Measurements from ENCODE around the gene PLAGL2. TPM values are rescaled to one million over a fixed set of nuclear protein-coding genes. Genes with fewer than 3 reads are reported as not detected.
A peak's percentile ranks its signal among the peaks of the same experiment; 100 is the strongest.

Gene PLAGL2
- total RNA-seq, 2 donors from 2014 or later, result 14.9 to 18.9 TPM

GRCh38 chr20:32155017-32155981 is 52.2 kb downstream of the PLAGL2 start:
- DNase-seq (no peak), ATAC-seq (peak; percentile 59)
- no peak overlapping the region for H3K27ac Mint-ChIP-seq
- H3K4me3 Mint-ChIP-seq, result no peak overlapping the region
- peaks cover 8% of the 10 kb centered on the region for H3K36me3 Mint-ChIP-seq (ENCODE audit: low read depth)
- H3K27me3 Mint-ChIP-seq, result no peaks in the 10 kb centered on the region
- no peaks in the 10 kb centered on the region for H3K9me3 ChIP-seq (ENCODE audit: control insufficient read depth, low read length, poor library complexity, severe bottlenecking)
- H3K4me1 Mint-ChIP-seq, result peaks cover 7% of the 10 kb centered on the region

DNA sequence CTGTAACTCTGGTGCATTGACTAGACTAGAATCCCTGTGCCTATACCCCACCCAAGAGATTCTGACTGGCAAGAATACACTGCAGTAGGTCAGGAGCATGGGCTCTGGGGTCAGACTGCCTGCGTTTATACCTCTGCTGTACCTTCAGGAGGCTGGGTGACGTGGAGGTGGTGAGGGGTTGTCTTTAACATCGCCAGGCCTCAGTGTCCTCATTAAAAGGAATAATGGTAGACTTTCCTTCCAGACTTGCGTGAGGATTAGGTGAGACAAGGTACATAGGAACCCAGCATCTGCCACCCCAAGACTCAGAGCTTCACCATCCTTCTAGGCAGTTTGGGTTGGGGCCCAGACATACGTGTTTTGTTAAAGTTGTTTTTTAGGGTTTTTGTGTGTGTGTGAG is 53.8 kb downstream of the PLAGL2 start:
- DNase-seq, result no peak
- H3K4me1 Mint-ChIP-seq, result peaks cover 7% of the 10 kb centered on the region
- H3K36me3 Mint-ChIP-seq (ENCODE audit: low read depth), result peaks cover 8% of the 10 kb centered on the region
- H3K27ac Mint-ChIP-seq, result no peak overlapping the region
- ATAC-seq, result no peak
- H3K4me3 Mint-ChIP-seq, result no peak overlapping the region
- no peaks in the 10 kb centered on the region for H3K9me3 ChIP-seq (ENCODE audit: control insufficient read depth, low read length, poor library complexity, severe bottlenecking)
- H3K27me3 Mint-ChIP-seq, result no peaks in the 10 kb centered on the region

DNA sequence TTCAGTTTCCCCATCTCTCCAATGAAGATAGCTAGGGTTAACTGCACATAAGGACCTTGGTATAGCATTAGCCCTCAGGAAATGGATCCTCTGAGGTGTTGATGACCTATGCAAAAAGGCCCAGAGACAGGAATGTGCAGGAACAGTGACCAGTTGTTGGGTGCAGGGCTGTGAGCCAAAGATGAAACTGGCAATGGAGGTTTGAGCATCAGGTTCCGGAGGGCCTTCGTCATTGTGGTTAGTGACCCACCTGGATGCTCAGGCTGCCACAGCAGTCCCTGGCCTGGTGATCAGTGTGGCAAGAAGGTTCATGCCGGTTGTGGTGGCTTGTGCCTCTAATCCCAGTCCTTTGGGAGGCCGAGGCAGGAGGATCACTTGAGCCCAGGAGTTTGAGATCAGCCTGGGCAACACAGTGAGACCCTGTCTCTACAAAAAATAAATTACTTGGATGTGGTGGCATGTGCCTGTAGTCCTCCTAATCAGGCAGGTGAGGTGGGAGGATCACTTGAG is 54.3 kb downstream of the PLAGL2 start:
- H3K36me3 Mint-ChIP-seq (ENCODE audit: low read depth), result peaks cover 8% of the 10 kb centered on the region

GRCh38 chr20:32152421-32153155 is 55.0 kb downstream of the PLAGL2 start:
- H3K4me1 Mint-ChIP-seq, result peaks cover 7% of the 10 kb centered on the region
- ATAC-seq, result no peak
- H3K4me3 Mint-ChIP-seq, result no peak overlapping the region
- peaks cover 8% of the 10 kb centered on the region for H3K36me3 Mint-ChIP-seq (ENCODE audit: low read depth)
- no peaks in the 10 kb centered on the region for H3K27me3 Mint-ChIP-seq
- DNase-seq, result no peak
- H3K27ac Mint-ChIP-seq, result peak overlapping the region; percentile 78
- H3K9me3 ChIP-seq (ENCODE audit: control insufficient read depth, low read length, poor library complexity, severe bottlenecking), result no peaks in the 10 kb centered on the region

More for the DNA sequence above, 54.3 kb downstream of the PLAGL2 start:
- H3K27me3 Mint-ChIP-seq, result no peaks in the 10 kb centered on the region
- DNase-seq (no peak), ATAC-seq (no peak)
- H3K9me3 ChIP-seq (ENCODE audit: control insufficient read depth, low read length, poor library complexity, severe bottlenecking), result no peaks in the 10 kb centered on the region
- H3K27ac Mint-ChIP-seq, result peak overlapping the region; percentile 78
- peaks cover 7% of the 10 kb centered on the region for H3K4me1 Mint-ChIP-seq
- H3K4me3 Mint-ChIP-seq, result no peak overlapping the region

GRCh38 chr20:32150291-32150848 is 57.2 kb downstream of the PLAGL2 start:
- H3K27me3 Mint-ChIP-seq, result no peaks in the 10 kb centered on the region
- DNase-seq (no peak), ATAC-seq (no peak)
- peak overlapping the region; percentile 78 for H3K27ac Mint-ChIP-seq
- no peaks in the 10 kb centered on the region for H3K9me3 ChIP-seq (ENCODE audit: control insufficient read depth, low read length, poor library complexity, severe bottlenecking)
- H3K4me1 Mint-ChIP-seq, result peaks cover 7% of the 10 kb centered on the region
- H3K36me3 Mint-ChIP-seq (ENCODE audit: low read depth), result peaks cover 9% of the 10 kb centered on the region
- no peak overlapping the region for H3K4me3 Mint-ChIP-seq

DNA sequence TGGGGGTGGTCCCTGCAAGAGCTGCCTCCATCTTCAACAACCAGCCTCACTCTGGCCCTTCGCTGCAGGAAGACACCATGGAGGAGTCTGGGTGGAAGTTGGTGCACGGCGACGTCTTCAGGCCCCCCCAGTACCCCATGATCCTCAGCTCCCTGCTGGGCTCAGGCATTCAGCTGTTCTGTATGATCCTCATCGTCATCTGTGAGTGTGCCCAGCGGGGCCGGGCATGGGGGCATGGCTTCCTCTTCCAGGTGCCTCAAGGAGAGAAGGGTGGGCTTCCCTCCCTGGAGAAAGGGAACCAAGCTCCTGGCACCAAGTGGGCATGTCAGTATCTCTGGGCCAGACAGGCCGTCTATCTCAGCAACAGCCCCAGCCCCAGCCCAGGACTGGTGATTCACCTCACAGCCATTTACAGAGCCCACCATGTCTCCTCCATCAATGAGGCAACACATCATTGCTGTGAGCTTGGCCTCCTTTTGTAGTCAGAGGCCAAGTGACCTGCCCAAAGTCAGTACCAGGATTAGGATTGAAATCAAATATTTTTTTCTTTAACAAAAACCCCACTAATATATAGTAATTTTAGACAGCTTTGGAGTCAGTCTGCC is 57.9 kb downstream of the PLAGL2 start:
- Mint-ChIP-seq H3K4me1 (peaks cover 2% of the 10 kb centered on the region), H3K4me3 (no peak overlapping the region), H3K27me3 (no peaks in the 10 kb centered on the region), H3K36me3 (ENCODE audit: low read depth) (peaks cover 8% of the 10 kb centered on the region), H3K27ac (no peak overlapping the region)
- no peak for DNase-seq
- no peak for ATAC-seq
- no peaks in the 10 kb centered on the region for H3K9me3 ChIP-seq (ENCODE audit: control insufficient read depth, low read length, poor library complexity, severe bottlenecking)

DNA sequence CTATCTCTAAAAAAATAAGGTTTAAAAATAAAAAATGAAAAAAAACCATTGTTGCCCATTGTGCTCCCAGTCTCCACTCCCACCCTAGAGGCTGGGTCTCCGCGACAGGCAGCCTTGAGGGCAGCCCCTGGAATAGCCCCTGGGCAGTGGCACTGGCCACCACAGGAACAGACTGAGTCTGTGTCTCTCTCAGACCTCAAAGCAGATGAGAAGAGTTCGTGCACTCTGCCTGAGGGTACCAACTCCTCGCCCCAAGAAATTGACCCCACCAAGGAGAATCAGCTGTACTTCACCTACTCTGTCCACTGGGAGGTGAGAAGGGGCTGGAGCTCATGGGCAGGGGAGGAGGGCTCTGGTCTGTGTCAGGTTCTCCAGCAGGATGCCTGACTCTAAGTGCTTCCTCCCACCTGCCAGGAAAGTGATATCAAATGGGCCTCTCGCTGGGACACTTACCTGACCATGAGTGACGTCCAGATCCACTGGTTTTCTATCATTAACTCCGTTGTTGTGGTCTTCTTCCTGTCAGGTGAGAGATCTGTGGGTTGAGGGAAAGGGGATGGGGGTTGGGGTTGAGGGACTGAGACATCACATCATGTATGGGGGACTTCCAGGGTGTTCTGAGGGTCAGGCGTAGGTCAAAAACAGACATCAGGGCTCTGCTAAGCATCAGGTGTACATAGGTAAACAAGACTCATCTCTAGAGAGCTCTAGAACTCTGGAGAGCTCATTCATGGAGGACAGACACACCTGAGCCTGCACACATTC is 62.5 kb downstream of the PLAGL2 start:
- no peaks in the 10 kb centered on the region for H3K4me1 Mint-ChIP-seq
- no peak for DNase-seq
- H3K36me3 Mint-ChIP-seq (ENCODE audit: low read depth), result peaks cover 15% of the 10 kb centered on the region
- no peak overlapping the region for H3K4me3 Mint-ChIP-seq
- peak overlapping the region; percentile 72 for H3K27ac Mint-ChIP-seq
- no peaks in the 10 kb centered on the region for H3K9me3 ChIP-seq (ENCODE audit: control insufficient read depth, low read length, poor library complexity, severe bottlenecking)
- H3K27me3 Mint-ChIP-seq, result no peaks in the 10 kb centered on the region
- no peak for ATAC-seq

- H3K27ac Mint-ChIP-seq, result peak overlapping the region; percentile 43
- H3K9me3 ChIP-seq (ENCODE audit: control insufficient read depth, low read length, poor library complexity, severe bottlenecking), result no peaks in the 10 kb centered on the region
- no peak for ATAC-seq
- no peak overlapping the region for H3K4me3 Mint-ChIP-seq
- peaks cover 6% of the 10 kb centered on the region for H3K4me1 Mint-ChIP-seq
- H3K27me3 Mint-ChIP-seq, result no peaks in the 10 kb centered on the region
- no peak for DNase-seq
- peaks cover 27% of the 10 kb centered on the region for H3K36me3 Mint-ChIP-seq (ENCODE audit: low read depth)
Observed at GRCh38 chr20:32142991-32143390, 64.6 kb downstream of the PLAGL2 start.

Other genes starting within 250 kb of the PLAGL2 start
- not detected for gene XKR7, start 239.6 kb downstream of the PLAGL2 start, total RNA-seq
- not detected for gene CCM2L, start 197.3 kb downstream of the PLAGL2 start, total RNA-seq
- 1 to 10 TPM; 1.3 to 7.5 TPM for gene HCK, start 155.5 kb downstream of the PLAGL2 start, total RNA-seq
- 10 to 100 TPM; 41.2 to 42.4 TPM for gene TM9SF4, start 98.0 kb downstream of the PLAGL2 start, total RNA-seq
- 10 to 100 TPM; 11.1 to 13.6 TPM for gene POFUT1, start 137 bp upstream of the PLAGL2 start, total RNA-seq
- gene KIF3B, start 69.9 kb upstream of the PLAGL2 start, total RNA-seq, result 10 to 100 TPM; 13.4 to 14.4 TPM
- 100 to 1,000 TPM; 198 to 207 TPM for gene ASXL1, start 150.6 kb upstream of the PLAGL2 start, total RNA-seq